WTC11 (cell line): Measurements from ENCODE around the gene CTTNBP2NL. TPM values are rescaled to one million over a fixed set of nuclear protein-coding genes. Genes with fewer than 3 reads are reported as not detected.

Experiments
- ATAC-seq: fragments of 200-7000 bp; cut with Tn5 transposase; 2 replicates; pipeline ENCODE4 v1.10.0; 2021; ENCODE audit warnings: mild to moderate bottlenecking, moderate library complexity
- CTCF ChIA-PET: fragments of 300-600 bp; sonication (Branson Sonifier 250); formaldehyde crosslinking; loops from one replicate; lab custom pipeline; 2021; ENCODE audit warnings: antibody characterized with exemption; lab: Charles Lee
- POLR2A ChIA-PET: fragments of 350-600 bp; sonication (Branson Sonifier 250); formaldehyde crosslinking; loops from one replicate; lab custom pipeline; 2021; ENCODE audit warnings: antibody characterized with exemption; lab: Charles Lee
- DNase-seq: peaks from one replicate; pipeline ENCODE4 v3.0.0; 2021; ENCODE audit warnings: low spot score
- H3K27ac Mint-ChIP-seq: 2 replicates; pipeline ENCODE4 v1.8.0; 2021; ENCODE audit warnings: mixed read lengths
- H3K27me3 Mint-ChIP-seq: 2 replicates; pipeline ENCODE4 v1.8.0; 2021; ENCODE audit warnings: low read depth, mild to moderate bottlenecking, moderate library complexity, mixed read lengths
- H3K36me3 Mint-ChIP-seq: 2 replicates; pipeline ENCODE4 v1.8.0; 2021; ENCODE audit warnings: mixed read lengths
- H3K4me1 Mint-ChIP-seq: 2 replicates; pipeline ENCODE4 v1.8.0; 2022; ENCODE audit warnings: mixed read lengths
- H3K4me3 Mint-ChIP-seq: 2 replicates; pipeline ENCODE4 v1.8.0; 2021; ENCODE audit warnings: mild to moderate bottlenecking, moderate library complexity, mixed read lengths
- H3K9me3 Mint-ChIP-seq: 2 replicates; pipeline ENCODE4 v1.8.0; 2021; ENCODE audit warnings: mixed read lengths
- ATF2 ChIP-seq: sonication (generic); formaldehyde crosslinking; IDR thresholded peaks from 2 replicates; pipeline ENCODE4 v1.8.1; 2022; ENCODE audit warnings: low read depth, missing genetic modification reagents, borderline replicate concordance
- FOXK1 ChIP-seq: sonication (generic); formaldehyde crosslinking; IDR thresholded peaks from 2 replicates; pipeline ENCODE4 v1.8.0; 2022; ENCODE audit warnings: mild to moderate bottlenecking, moderate library complexity, missing genetic modification reagents
- MLX ChIP-seq: sonication (generic); formaldehyde crosslinking; IDR thresholded peaks from 2 replicates; pipeline ENCODE4 v1.8.1; 2023; ENCODE audit warnings: mild to moderate bottlenecking, missing genetic modification reagents, moderate library complexity
- NFYB ChIP-seq: sonication (generic); formaldehyde crosslinking; conservative IDR thresholded peaks from 2 replicates; pipeline ENCODE4 v1.8.0; 2022; ENCODE audit warnings: low read depth, missing genetic modification reagents
- OVOL2 ChIP-seq: fragments of 250-450 bp; sonication (Bioruptor Pico); IDR thresholded peaks from 2 replicates; pipeline ENCODE4 v1.9.0; 2021; ENCODE audit warnings: mild to moderate bottlenecking, borderline replicate concordance
- PRDM15 ChIP-seq: sonication (generic); formaldehyde crosslinking; IDR thresholded peaks from 2 replicates; pipeline ENCODE4 v1.8.0; 2022; ENCODE audit warnings: missing genetic modification reagents
- ZNF121 ChIP-seq: sonication (generic); formaldehyde crosslinking; IDR thresholded peaks from 2 replicates; pipeline ENCODE4 v1.8.0; 2023; ENCODE audit warnings: missing genetic modification reagents
- ZNF138 ChIP-seq: sonication (generic); formaldehyde crosslinking; conservative IDR thresholded peaks from 2 replicates; pipeline ENCODE4 v1.8.1; 2022; ENCODE audit warnings: mild to moderate bottlenecking, moderate library complexity, missing genetic modification reagents
- ZNF263 ChIP-seq: sonication (generic); formaldehyde crosslinking; IDR thresholded peaks from 2 replicates; pipeline ENCODE4 v1.8.1; 2022; ENCODE audit warnings: low read depth, mild to moderate bottlenecking, moderate library complexity, missing genetic modification reagents
- ZNF396 ChIP-seq: fragments of 250-450 bp; sonication (Bioruptor Pico); IDR thresholded peaks from 2 replicates; pipeline ENCODE4 v1.8.0; 2021; ENCODE audit warnings: mild to moderate bottlenecking, moderate library complexity, borderline replicate concordance
- ZNF416 ChIP-seq: fragments of 250-450 bp; sonication (Bioruptor Pico); IDR thresholded peaks from 2 replicates; pipeline ENCODE4 v1.9.0; 2021; ENCODE audit warnings: mild to moderate bottlenecking, inconsistent platforms
- total RNA-seq: library from RNA; stranded (reverse); gene quantifications from 3 replicates; pipeline ENCODE4 v1.2.3, GENCODE V29; 2021

CTTNBP2NL gene
- total RNA-seq, 1 experiment from 2014 or later: 32.8 TPM

GRCh38 chr1:112504001-112504660, 108.1 kb downstream of the CTTNBP2NL start (continued):
- no peak for TF ChIP-seq PRDM15
- TF ChIP-seq ZNF263 (CRISPR knock-in tag): no peak
- no peak for TF ChIP-seq OVOL2 (CRISPR knock-in tag)
- no peak for TF ChIP-seq ATF2 (CRISPR knock-in tag)

- ChIA-PET CTCF (interaction anchor here (0.8 kb wide), 1 partner anchor 12 kb away, joined by 3 read pairs; no protein-coding TSS in a partner anchor), POLR2A (interaction anchor here (0.6 kb wide), 2 partner anchors 14 to 90 kb away, joined by 3 to 4 read pairs; no protein-coding TSS in a partner anchor)
- no peaks in the 10 kb centered on the region for H3K36me3 Mint-ChIP-seq
- H3K27ac Mint-ChIP-seq: no peak overlapping the region
- no peak for DNase-seq
- H3K4me1 Mint-ChIP-seq: peaks cover 15% of the 10 kb centered on the region
- H3K9me3 Mint-ChIP-seq: no peaks in the 10 kb centered on the region
- ATAC-seq: no peak
- no peak for TF ChIP-seq ZNF396
- no peak for TF ChIP-seq MLX (CRISPR knock-in tag)
- no peak for TF ChIP-seq ZNF138 (CRISPR knock-in tag)
- TF ChIP-seq FOXK1 (CRISPR knock-in tag): no peak
- peaks cover 89% of the 10 kb centered on the region for H3K27me3 Mint-ChIP-seq
- H3K4me3 Mint-ChIP-seq: no peak overlapping the region
Observed at GRCh38 chr1:112504661-112505399, 108.8 kb downstream of the CTTNBP2NL start.

- CTCF ChIA-PET: interaction anchor here (0.8 kb wide), 1 partner anchor 11 kb away, joined by 3 read pairs; no protein-coding TSS in a partner anchor
- TF ChIP-seq NFYB (CRISPR knock-in tag): no peak
- peaks cover 92% of the 10 kb centered on the region for H3K27me3 Mint-ChIP-seq
- POLR2A ChIA-PET: interaction anchor here (0.6 kb wide), 2 partner anchors 15 to 80 kb away, joined by 3 to 4 read pairs; no protein-coding TSS in a partner anchor
- H3K9me3 Mint-ChIP-seq: no peaks in the 10 kb centered on the region
- ATAC-seq (no peak), DNase-seq (no peak)
- peaks cover 20% of the 10 kb centered on the region for H3K4me1 Mint-ChIP-seq
- H3K36me3 Mint-ChIP-seq: no peaks in the 10 kb centered on the region
- H3K27ac Mint-ChIP-seq: no peak overlapping the region
- no peak overlapping the region for H3K4me3 Mint-ChIP-seq
Observed at GRCh38 chr1:112505400-112505785, 109.4 kb downstream of the CTTNBP2NL start.

- no peak for ATAC-seq
- DNase-seq: no peak
- Mint-ChIP-seq H3K36me3 (no peaks in the 10 kb centered on the region), H3K27ac (no peak overlapping the region), H3K4me3 (no peak overlapping the region), H3K4me1 (peaks cover 25% of the 10 kb centered on the region), H3K9me3 (no peaks in the 10 kb centered on the region), H3K27me3 (peaks cover 95% of the 10 kb centered on the region)
- ChIA-PET POLR2A (interaction anchor here (0.6 kb wide), 1 partner anchor 79 kb away, joined by 3 read pairs; no protein-coding TSS in a partner anchor), CTCF (no interaction called here)
- peak; percentile 5; the same call in 1 of the 2 replicates for TF ChIP-seq ZNF121 (CRISPR knock-in tag)
- no peak for TF ChIP-seq ZNF416
Observed at GRCh38 chr1:112505878-112506277, 109.9 kb downstream of the CTTNBP2NL start.
